Measurements from ENCODE around the gene FMN1.
A peak's percentile ranks its signal among the peaks of the same experiment; 100 is the strongest.

FMN1 gene

GRCh38 chr15:32866454-32867312 is 327.8 kb downstream of the FMN1 start:
- H3K4me3 ChIP-seq, result no peak overlapping the region
- H3K36me3 ChIP-seq (ENCODE audit: insufficient read depth, low read length), result no peaks in the 10 kb centered on the region
- no peak overlapping the region for H3K27ac ChIP-seq
- TF ChIP-seq FOXP2 (optimal IDR thresholded peaks at IDR 0.05; ENCODE audit: control extremely low read depth, extremely low read length, insufficient read depth), result no peak
- no peak for TF ChIP-seq EZH2 (IDR thresholded peaks at IDR 0.05)
- no peak for TF ChIP-seq POLR2AphosphoS5 (IDR thresholded peaks at IDR 0.05; ENCODE audit: borderline replicate concordance, low read depth, low read length)
- H3K9me3 ChIP-seq (ENCODE audit: low read depth, low read length), result no peaks in the 10 kb centered on the region
- no peak overlapping the region for H3K9ac ChIP-seq (ENCODE audit: insufficient read length)
- DNase-seq (ENCODE audit: low read depth, low spot score), result no peak

- Histone ChIP-seq H3K9ac (ENCODE audit: insufficient read length) (no peak overlapping the region), H3K9me3 (ENCODE audit: low read depth, low read length) (no peaks in the 10 kb centered on the region), H3K27ac (no peak overlapping the region), H3K36me3 (ENCODE audit: insufficient read depth, low read length) (no peaks in the 10 kb centered on the region), H3K4me3 (no peak overlapping the region)
- DNase-seq (ENCODE audit: low read depth, low spot score), result no peak
- TF ChIP-seq POLR2AphosphoS5 (IDR thresholded peaks at IDR 0.05; ENCODE audit: borderline replicate concordance, low read depth, low read length), result no peak
- no peak for TF ChIP-seq FOXP2 (optimal IDR thresholded peaks at IDR 0.05; ENCODE audit: control extremely low read depth, extremely low read length, insufficient read depth)
- TF ChIP-seq EZH2 (IDR thresholded peaks at IDR 0.05), result no peak
Measured at GRCh38 chr15:32864841-32865240, 329.7 kb downstream of the FMN1 start.

- no peak overlapping the region for H3K27ac ChIP-seq
- TF ChIP-seq POLR2AphosphoS5 (IDR thresholded peaks at IDR 0.05; ENCODE audit: borderline replicate concordance, low read depth, low read length) (no peak), EZH2 (IDR thresholded peaks at IDR 0.05) (no peak), FOXP2 (optimal IDR thresholded peaks at IDR 0.05; ENCODE audit: control extremely low read depth, extremely low read length, insufficient read depth) (no peak)
- no peaks in the 10 kb centered on the region for H3K36me3 ChIP-seq (ENCODE audit: insufficient read depth, low read length)
- DNase-seq (ENCODE audit: low read depth, low spot score), result no peak
- no peaks in the 10 kb centered on the region for H3K9me3 ChIP-seq (ENCODE audit: low read depth, low read length)
- H3K4me3 ChIP-seq, result no peak overlapping the region
- no peak overlapping the region for H3K9ac ChIP-seq (ENCODE audit: insufficient read length)
Measured at GRCh38 chr15:32864051-32864450, 330.5 kb downstream of the FMN1 start.

GRCh38 chr15:32861761-32862160 is 332.8 kb downstream of the FMN1 start:
- Histone ChIP-seq H3K9ac (ENCODE audit: insufficient read length) (peak overlapping the region; percentile 12), H3K9me3 (ENCODE audit: low read depth, low read length) (no peaks in the 10 kb centered on the region), H3K27ac (no peak overlapping the region), H3K4me3 (peak overlapping the region; percentile 63), H3K36me3 (ENCODE audit: insufficient read depth, low read length) (no peaks in the 10 kb centered on the region)
- no peak for TF ChIP-seq POLR2AphosphoS5 (IDR thresholded peaks at IDR 0.05; ENCODE audit: borderline replicate concordance, low read depth, low read length)
- TF ChIP-seq EZH2 (IDR thresholded peaks at IDR 0.05), result no peak
- TF ChIP-seq FOXP2 (optimal IDR thresholded peaks at IDR 0.05; ENCODE audit: control extremely low read depth, extremely low read length, insufficient read depth), result no peak
- DNase-seq (ENCODE audit: low read depth, low spot score), result no peak

- Histone ChIP-seq H3K9me3 (ENCODE audit: low read depth, low read length) (no peaks in the 10 kb centered on the region), H3K36me3 (ENCODE audit: insufficient read depth, low read length) (no peaks in the 10 kb centered on the region), H3K9ac (ENCODE audit: insufficient read length) (no peak overlapping the region), H3K4me3 (no peak overlapping the region), H3K27ac (no peak overlapping the region)
- DNase-seq (ENCODE audit: low read depth, low spot score), result no peak
- no peak for TF ChIP-seq EZH2 (IDR thresholded peaks at IDR 0.05)
- no peak for TF ChIP-seq FOXP2 (optimal IDR thresholded peaks at IDR 0.05; ENCODE audit: control extremely low read depth, extremely low read length, insufficient read depth)
- no peak for TF ChIP-seq POLR2AphosphoS5 (IDR thresholded peaks at IDR 0.05; ENCODE audit: borderline replicate concordance, low read depth, low read length)
Measured at GRCh38 chr15:32861174-32861573, 333.3 kb downstream of the FMN1 start.

GRCh38 chr15:32859996-32860395 is 334.5 kb downstream of the FMN1 start:
- Histone ChIP-seq H3K4me3 (no peak overlapping the region), H3K27ac (no peak overlapping the region), H3K9me3 (ENCODE audit: low read depth, low read length) (no peaks in the 10 kb centered on the region), H3K36me3 (ENCODE audit: insufficient read depth, low read length) (no peaks in the 10 kb centered on the region), H3K9ac (ENCODE audit: insufficient read length) (no peak overlapping the region)
- DNase-seq (ENCODE audit: low read depth, low spot score), result no peak
- TF ChIP-seq POLR2AphosphoS5 (IDR thresholded peaks at IDR 0.05; ENCODE audit: borderline replicate concordance, low read depth, low read length) (no peak), FOXP2 (optimal IDR thresholded peaks at IDR 0.05; ENCODE audit: control extremely low read depth, extremely low read length, insufficient read depth) (no peak), EZH2 (IDR thresholded peaks at IDR 0.05) (no peak)

GRCh38 chr15:32859251-32859650 is 335.3 kb downstream of the FMN1 start:
- Histone ChIP-seq H3K4me3 (no peak overlapping the region), H3K27ac (no peak overlapping the region), H3K9me3 (ENCODE audit: low read depth, low read length) (no peaks in the 10 kb centered on the region), H3K9ac (ENCODE audit: insufficient read length) (no peak overlapping the region), H3K36me3 (ENCODE audit: insufficient read depth, low read length) (no peaks in the 10 kb centered on the region)
- DNase-seq (ENCODE audit: low read depth, low spot score), result no peak
- no peak for TF ChIP-seq FOXP2 (optimal IDR thresholded peaks at IDR 0.05; ENCODE audit: control extremely low read depth, extremely low read length, insufficient read depth)
- no peak for TF ChIP-seq POLR2AphosphoS5 (IDR thresholded peaks at IDR 0.05; ENCODE audit: borderline replicate concordance, low read depth, low read length)
- TF ChIP-seq EZH2 (IDR thresholded peaks at IDR 0.05), result no peak

- no peak overlapping the region for H3K4me3 ChIP-seq
- no peak overlapping the region for H3K9ac ChIP-seq (ENCODE audit: insufficient read length)
- TF ChIP-seq FOXP2 (optimal IDR thresholded peaks at IDR 0.05; ENCODE audit: control extremely low read depth, extremely low read length, insufficient read depth) (no peak), EZH2 (IDR thresholded peaks at IDR 0.05) (no peak), POLR2AphosphoS5 (IDR thresholded peaks at IDR 0.05; ENCODE audit: borderline replicate concordance, low read depth, low read length) (no peak)
- no peak for DNase-seq (ENCODE audit: low read depth, low spot score)
- H3K36me3 ChIP-seq (ENCODE audit: insufficient read depth, low read length), result no peaks in the 10 kb centered on the region
- no peaks in the 10 kb centered on the region for H3K9me3 ChIP-seq (ENCODE audit: low read depth, low read length)
- no peak overlapping the region for H3K27ac ChIP-seq
Measured at GRCh38 chr15:32857732-32858131, 336.8 kb downstream of the FMN1 start.

All from SK-N-MC (cell line).